ENCODE results near the gene COL1A2. TPM values are rescaled to one million over a fixed set of nuclear protein-coding genes. Genes with fewer than 3 reads are reported as not detected.

Gene COL1A2
- total and polyA plus RNA-seq, 2 of the 8 experiments (the other 6 are each of a cell fraction or from before 2014, with no cell fraction given): 45.2 to 87.2 TPM

DNA sequence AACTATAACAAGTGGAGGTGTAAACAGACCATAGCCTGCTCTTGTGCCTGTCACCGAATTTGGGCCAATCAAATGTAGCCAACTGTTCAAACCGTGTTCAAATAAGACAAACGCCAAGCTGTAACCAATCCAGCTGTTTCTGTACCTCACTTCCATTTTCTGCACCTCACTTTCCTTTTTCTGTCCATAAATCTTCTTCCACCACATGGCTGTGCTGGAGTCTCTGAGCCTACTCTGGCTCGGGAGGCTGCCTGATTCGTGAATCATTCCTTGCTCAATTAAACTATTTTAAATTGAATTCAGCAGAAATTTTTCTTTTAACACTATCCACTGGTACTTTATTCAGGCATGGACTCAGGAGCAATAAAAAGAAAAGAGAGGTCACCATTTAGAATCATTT is 29.9 kb upstream of the COL1A2 start:
- ChIA-PET POLR2A (ENCODE audit: partially characterized antibody) (no interaction called here), CTCF (ENCODE audit: partially characterized antibody) (interaction anchor here (1.2 kb wide), 1 partner anchor 31 kb away, joined by 3 read pairs; no protein-coding TSS in a partner anchor)
- Histone ChIP-seq H3K14ac (ENCODE audit: insufficient read length) (no peak overlapping the region), H3K9me3 (ENCODE audit: insufficient read depth in 2 of 2, low read depth in 1 of 2, low read length in 1 of 2) (no peaks in the 10 kb centered on the region), H3K56ac (replicated peaks; ENCODE audit: insufficient read length, low read depth, low read length) (no peak overlapping the region), H2BK15ac (ENCODE audit: low read length) (no peak overlapping the region), H3K9ac (replicated peaks in 1 of 4; ENCODE audit: extremely low read depth in 1 of 4, low read depth in 3 of 4, low read length in 3 of 4) (no peak overlapping the region), H4K20me1 (replicated peaks in 1 of 2; ENCODE audit: control insufficient read depth in 1 of 2, insufficient read depth in 2 of 2, low read length in 2 of 2) (no peaks in the 10 kb centered on the region), H3K18ac (ENCODE audit: extremely low read depth, low read length) (no peak overlapping the region), H3K4me2 (ENCODE audit: insufficient read depth in 1 of 2, low read depth in 2 of 2, low read length in 2 of 2) (no peak overlapping the region), H2AK5ac (ENCODE audit: low read depth, low read length) (no peak overlapping the region), H2BK20ac (ENCODE audit: low read length) (no peak overlapping the region), H2BK120ac (replicated peaks; ENCODE audit: low read depth, low read length) (no peak overlapping the region), H4K91ac (replicated peaks; ENCODE audit: insufficient read length, low read length) (no peak overlapping the region), H3K23ac (ENCODE audit: insufficient read length) (no peak overlapping the region), H3K4me1 (replicated peaks in 1 of 4; ENCODE audit: control insufficient read depth in 3 of 4, insufficient read depth in 4 of 4, low read length in 3 of 4) (no peaks in the 10 kb centered on the region), H3K79me1 (ENCODE audit: low read depth, low read length) (no peaks in the 10 kb centered on the region), H2BK5ac (ENCODE audit: low read depth, low read length) (no peak overlapping the region), H3K27ac (ENCODE audit: low read depth, low read length) (no peak overlapping the region), H3K4ac (replicated peaks; ENCODE audit: insufficient read length, low read depth, low read length) (no peak overlapping the region), H4K8ac (ENCODE audit: extremely low read depth, insufficient read depth, low read length) (no peak overlapping the region), H3K36me3 (ENCODE audit: control insufficient read depth in 2 of 4, insufficient read depth in 4 of 4, low read length in 3 of 4) (no peaks in the 10 kb centered on the region), H4K5ac (ENCODE audit: insufficient read length, low read depth, low read length) (no peak overlapping the region), H3K4me3 (ENCODE audit: extremely low read depth in 1 of 4, insufficient read depth in 2 of 4, low read depth in 3 of 4, low read length in 4 of 4) (no peak overlapping the region), H3K27me3 (replicated peaks in 1 of 4; ENCODE audit: control insufficient read depth in 3 of 4, extremely low read depth in 1 of 4, insufficient read depth in 3 of 4, low read length in 3 of 4) (no peaks in the 10 kb centered on the region), H2AFZ (ENCODE audit: low read length) (no peak overlapping the region), H2BK12ac (ENCODE audit: low read depth, low read length) (no peak overlapping the region), H3K23me2 (ENCODE audit: low read depth, low read length) (no peaks in the 10 kb centered on the region), H3K79me2 (ENCODE audit: control insufficient read depth in 1 of 2, insufficient read depth in 2 of 2, low read length in 2 of 2) (no peaks in the 10 kb centered on the region)
- 85% methylated on average over 5 of the region's 5 CpGs; no CpG with 5 or more reads in 1 of the 2 experiments for WGBS, 2 experiments (ENCODE audit: extremely low coverage in 1 of 2, insufficient coverage in 1 of 2, insufficient read length in 1 of 2, insufficient replicate concordance in 2 of 2, low coverage in 1 of 2, low lambda C conversion rate in 2 of 2, missing lambda C conversion rate in 1 of 2)
- no peak for FAIRE-seq
- DNase-seq (ENCODE audit: low read depth in 1 of 2, low spot score in 2 of 2): no peak
- TF ChIP-seq EZH2 (IDR thresholded peaks at IDR 0.05; ENCODE audit: low read depth, low read length, severe bottlenecking): no peak
- TF ChIP-seq TAF1 (IDR thresholded peaks at IDR 0.05; ENCODE audit: low read depth, low read length): no peak
- no peak for TF ChIP-seq SAP30 (IDR thresholded peaks at IDR 0.05; ENCODE audit: insufficient read depth, insufficient replicate concordance, low read length)
- TF ChIP-seq CEBPB (IDR thresholded peaks at IDR 0.05; ENCODE audit: low read depth, low read length): no peak
- TF ChIP-seq PHF8 (conservative IDR thresholded peaks at IDR 0.05; ENCODE audit: low read depth, low read length): no peak
- TF ChIP-seq, protein P1, sequence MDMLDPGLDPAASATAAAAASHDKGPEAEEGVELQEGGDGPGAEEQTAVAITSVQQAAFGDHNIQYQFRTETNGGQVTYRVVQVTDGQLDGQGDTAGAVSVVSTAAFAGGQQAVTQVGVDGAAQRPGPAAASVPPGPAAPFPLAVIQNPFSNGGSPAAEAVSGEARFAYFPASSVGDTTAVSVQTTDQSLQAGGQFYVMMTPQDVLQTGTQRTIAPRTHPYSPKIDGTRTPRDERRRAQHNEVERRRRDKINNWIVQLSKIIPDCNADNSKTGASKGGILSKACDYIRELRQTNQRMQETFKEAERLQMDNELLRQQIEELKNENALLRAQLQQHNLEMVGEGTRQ (IDR thresholded peaks at IDR 0.05; ENCODE audit: low read length): no peak
- no peak for TF ChIP-seq RFX5 (IDR thresholded peaks at IDR 0.05; ENCODE audit: borderline replicate concordance, low read depth, low read length)
- no peak for TF ChIP-seq SIRT6 (IDR thresholded peaks at IDR 0.05; ENCODE audit: low read length)
- TF ChIP-seq CREB1 (IDR thresholded peaks at IDR 0.05): no peak
